GM20000 (cell line): Measurements from ENCODE around the gene TBC1D8.

Experiments used
- DNase-seq: peaks from one replicate; pipeline ENCODE4 v3.0.0; 2012; ENCODE audit warnings: low spot score
- TF ChIP-seq, protein P1 (sequence below): IDR thresholded peaks from 2 replicates; pipeline ENCODE4 v1.5.1; 2012; ENCODE audit warnings: mild to moderate bottlenecking, control low read depth; ENCODE audit errors: extremely low read depth, missing control alignments

The TBC1D8 gene

DNA sequence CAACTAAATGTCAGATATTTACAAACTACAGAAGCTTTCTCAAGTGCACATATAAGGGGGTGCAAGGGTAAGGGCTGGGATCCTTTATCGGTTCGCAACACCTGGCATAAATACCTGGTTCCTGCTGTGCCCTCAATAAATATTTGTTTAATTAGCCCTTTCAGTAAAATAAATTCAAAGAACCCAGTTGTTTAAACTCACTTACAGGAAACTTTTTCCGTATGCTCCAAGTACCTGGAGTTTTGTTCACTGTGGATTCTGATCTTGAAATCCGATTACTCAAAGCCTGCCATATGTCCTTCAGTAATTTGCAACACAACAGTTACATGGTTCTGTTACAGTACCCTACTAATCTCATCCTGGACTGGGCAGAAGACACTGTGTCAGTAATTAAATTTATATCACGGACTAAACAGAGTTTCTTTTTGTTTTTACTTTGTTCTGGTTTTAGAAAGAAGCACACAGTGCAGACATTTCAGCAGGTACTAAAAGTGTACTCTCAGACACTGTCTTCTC lies 36.9 kb downstream of the TBC1D8 start:
- DNase-seq, result no peak
- TF ChIP-seq, protein P1, sequence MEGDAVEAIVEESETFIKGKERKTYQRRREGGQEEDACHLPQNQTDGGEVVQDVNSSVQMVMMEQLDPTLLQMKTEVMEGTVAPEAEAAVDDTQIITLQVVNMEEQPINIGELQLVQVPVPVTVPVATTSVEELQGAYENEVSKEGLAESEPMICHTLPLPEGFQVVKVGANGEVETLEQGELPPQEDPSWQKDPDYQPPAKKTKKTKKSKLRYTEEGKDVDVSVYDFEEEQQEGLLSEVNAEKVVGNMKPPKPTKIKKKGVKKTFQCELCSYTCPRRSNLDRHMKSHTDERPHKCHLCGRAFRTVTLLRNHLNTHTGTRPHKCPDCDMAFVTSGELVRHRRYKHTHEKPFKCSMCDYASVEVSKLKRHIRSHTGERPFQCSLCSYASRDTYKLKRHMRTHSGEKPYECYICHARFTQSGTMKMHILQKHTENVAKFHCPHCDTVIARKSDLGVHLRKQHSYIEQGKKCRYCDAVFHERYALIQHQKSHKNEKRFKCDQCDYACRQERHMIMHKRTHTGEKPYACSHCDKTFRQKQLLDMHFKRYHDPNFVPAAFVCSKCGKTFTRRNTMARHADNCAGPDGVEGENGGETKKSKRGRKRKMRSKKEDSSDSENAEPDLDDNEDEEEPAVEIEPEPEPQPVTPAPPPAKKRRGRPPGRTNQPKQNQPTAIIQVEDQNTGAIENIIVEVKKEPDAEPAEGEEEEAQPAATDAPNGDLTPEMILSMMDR, result no peak

DNA sequence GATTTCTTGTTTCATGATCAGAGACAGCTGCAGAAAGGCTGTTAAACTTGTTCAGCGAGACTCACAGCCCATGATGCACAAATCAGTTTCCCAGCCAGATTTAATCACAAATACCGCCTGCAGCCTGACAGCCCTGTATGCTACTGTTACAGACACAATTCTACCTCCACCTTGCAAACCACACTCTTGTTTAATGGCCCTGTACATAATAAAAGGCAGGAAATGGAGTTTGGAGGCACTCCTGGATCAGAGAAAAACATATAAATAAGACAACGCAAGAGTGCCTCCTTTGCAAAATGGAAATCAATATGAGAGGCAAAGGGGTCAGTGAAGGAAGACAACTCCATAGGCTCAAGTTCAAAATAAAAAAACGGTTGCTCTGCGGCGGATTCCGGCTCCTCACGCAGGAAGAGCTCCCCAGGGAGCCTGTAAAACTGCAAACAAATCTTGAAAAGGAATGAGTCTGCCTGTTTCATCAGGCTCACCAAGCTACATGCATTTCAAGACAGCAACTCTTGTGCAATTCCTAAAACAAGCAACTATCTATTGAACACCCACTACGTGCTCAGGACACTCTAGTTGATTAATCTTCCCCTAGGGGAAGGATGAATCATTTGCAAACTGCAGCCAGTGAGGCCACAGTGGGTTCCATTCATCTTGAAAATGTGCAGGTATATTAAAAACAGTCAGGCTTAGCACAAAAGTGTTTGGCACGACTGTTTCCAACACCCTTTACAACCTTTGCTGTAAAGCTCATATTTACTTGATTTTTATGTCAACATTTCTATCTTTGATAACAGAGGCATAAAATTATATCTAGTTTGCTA lies 37.5 kb downstream of the TBC1D8 start:
- TF ChIP-seq, protein P1, result no peak
- DNase-seq, result no peak

DNA sequence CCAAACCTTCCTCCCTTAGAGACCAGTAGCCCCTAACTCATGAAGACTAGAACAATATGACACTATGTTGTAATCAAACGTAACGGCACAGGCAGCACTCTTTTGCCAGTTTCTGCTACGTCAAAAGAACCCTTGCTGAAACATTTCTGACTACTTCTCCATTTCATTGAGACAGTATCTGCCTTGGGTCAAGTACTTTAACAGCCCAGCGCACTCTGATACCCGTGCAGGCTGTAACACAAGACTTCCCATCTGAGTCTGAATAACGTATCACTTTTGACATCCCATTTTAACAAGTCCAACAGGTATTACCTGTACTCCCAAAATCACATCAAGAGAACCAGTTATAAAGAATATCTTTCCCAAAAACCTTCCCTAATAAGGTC lies 38.4 kb downstream of the TBC1D8 start:
- TF ChIP-seq, protein P1, result no peak
- no peak for DNase-seq

DNA sequence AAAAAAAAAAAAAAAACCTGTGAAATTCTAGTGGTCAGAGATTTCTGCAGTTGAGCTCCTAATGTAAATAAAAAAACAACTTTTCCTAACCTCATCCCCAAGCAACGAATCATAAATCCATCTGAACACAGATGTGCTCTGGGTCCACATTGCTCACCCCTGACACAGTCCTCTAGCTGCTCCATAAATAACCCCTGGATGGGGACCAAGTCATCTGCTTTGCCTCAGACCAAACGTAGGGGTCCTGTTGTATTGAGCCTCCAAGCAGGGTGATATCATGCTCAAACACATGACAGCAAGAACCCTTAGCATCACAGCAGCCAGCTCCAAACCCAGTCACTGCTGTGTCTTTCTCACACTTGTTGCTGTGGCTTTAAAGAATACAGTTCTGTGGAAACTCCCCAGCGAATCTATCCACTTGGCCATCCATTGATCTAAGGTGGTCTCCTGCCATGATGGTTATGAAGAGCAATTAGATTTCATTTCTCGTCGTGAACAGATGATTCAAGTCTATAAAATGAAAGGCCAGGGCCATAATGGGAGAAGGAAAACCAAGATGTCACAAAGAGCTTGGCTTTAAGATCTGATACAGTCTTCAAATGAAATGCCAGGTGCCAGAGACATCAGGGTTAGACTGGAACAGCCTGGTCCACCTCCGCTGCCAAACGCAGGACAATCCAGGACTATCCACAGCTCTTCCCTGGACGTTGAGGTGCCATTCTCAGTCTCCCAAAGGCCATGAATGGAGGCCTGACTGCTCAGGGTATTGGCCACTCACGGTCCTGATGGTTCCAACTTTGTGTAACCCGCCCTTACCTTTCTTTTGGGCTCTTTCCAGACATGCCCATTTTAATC lies 39.0 kb downstream of the TBC1D8 start:
- no peak for DNase-seq
- TF ChIP-seq, protein P1, result no peak

DNA sequence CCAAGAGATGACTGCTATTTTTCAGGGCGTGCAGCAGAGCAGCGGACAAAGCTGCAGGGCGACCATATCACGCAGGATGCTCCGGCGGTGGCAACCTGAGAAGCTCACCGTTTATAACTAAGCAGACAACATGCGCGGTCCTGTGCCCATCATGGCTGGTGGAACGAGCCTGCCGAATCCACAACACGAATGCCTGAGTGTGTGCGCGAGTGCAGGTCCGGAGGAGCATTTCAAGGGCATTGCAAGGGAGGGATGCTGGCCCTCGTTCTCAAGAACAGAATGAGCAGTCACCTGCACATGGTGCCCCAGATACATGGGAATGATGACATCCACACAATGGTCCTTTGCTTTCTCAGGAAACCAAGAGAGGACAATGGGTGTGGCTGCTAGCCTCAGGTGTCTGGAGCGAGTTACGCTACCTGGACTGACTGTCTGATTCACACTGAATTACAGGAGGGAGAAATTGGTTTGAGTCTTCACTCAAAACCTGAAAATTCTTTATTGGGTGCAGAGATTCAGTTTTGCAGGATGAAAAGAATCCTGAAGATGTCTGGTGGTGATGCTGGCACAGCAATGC lies 39.8 kb downstream of the TBC1D8 start:
- TF ChIP-seq, protein P1, result no peak

DNA sequence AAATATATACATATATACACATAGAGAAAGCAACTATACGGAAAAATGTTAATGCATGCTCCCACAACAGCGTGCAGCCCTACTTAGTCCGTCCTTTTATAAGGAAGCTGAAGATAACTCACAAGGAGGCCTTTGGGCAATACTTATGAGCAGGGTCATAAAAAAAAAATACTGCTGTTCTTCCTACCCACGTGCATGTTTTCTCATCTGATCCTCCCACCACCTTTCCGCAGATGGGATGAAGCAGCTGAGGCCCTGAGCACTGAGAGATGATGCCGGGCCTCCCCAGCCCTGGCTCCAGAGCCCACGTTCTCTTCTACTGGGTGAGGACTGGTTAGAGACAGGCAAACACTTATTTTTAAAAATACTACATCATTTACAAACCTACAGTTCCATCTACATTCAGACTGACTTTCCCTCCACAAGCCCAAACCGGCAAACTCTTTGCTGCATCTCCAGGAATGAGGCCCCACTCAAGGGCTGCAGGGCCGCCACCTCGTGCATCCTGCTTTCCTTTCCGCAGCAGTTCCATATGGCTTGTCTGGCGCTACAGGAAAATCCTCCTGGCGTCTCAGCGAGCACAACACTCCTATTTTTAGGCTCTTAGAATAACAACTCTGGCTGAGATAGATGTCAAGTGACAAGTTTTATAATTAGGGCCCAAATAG lies 41.6 kb downstream of the TBC1D8 start:
- TF ChIP-seq, protein P1, result no peak
- DNase-seq, result no peak

More for the DNA sequence above, 39.8 kb downstream of the TBC1D8 start:
- no peak for DNase-seq
